ENCODE results near the gene PHOX2B. TPM values are rescaled to one million over a fixed set of nuclear protein-coding genes. Genes with fewer than 3 reads are reported as not detected.

The PHOX2B gene
- polyA plus RNA-seq, 1 of the 3 experiments (the other 2 are of a cell fraction) = 0.95 TPM

GRCh38 chr4:41750626-41751448 is 2.3 kb upstream of the PHOX2B start:
- peak; percentile 71 for DNase-seq
- ChIA-PET CTCF (interaction anchor here (0.7 to 2.7 kb wide), 22 partner anchors 9 to 137 kb away, joined by 3 to 34 read pairs (median 5); no protein-coding TSS in a partner anchor), POLR2A (interaction anchor here (0.8 to 2.7 kb wide), 19 partner anchors 9 to 184 kb away, joined by 3 to 73 read pairs (median 5); partner anchors contain the start of gene TMEM33)
- Histone ChIP-seq H3K9ac (no peak overlapping the region), H3K4me3 (ENCODE audit: low read depth in 2 of 2, low read length in 1 of 2) (peak overlapping the region in 1 of 2 experiments; percentile 56; a peak in 2 of 4 replicates), H3K79me2 (ENCODE audit: insufficient read depth) (no peaks in the 10 kb centered on the region), H3K4me2 (no peak overlapping the region), H3K9me3 (no peaks in the 10 kb centered on the region), H3K27me3 (ENCODE audit: insufficient read depth) (peaks cover 69% of the 10 kb centered on the region), H2AFZ (ENCODE audit: low read depth) (no peak overlapping the region), H4K20me1 (ENCODE audit: insufficient read depth) (no peaks in the 10 kb centered on the region), H3K4me1 (ENCODE audit: control insufficient read depth in 1 of 2, insufficient read depth in 2 of 2, low read depth in 1 of 2, low read length in 1 of 2) (peaks cover 0 to 34% of the 10 kb centered on the region in 2 experiments; a peak in 2 of 4 replicates), H3K27ac (ENCODE audit: low read depth in 2 of 2, low read length in 1 of 2) (peak overlapping the region in 1 of 2 experiments; percentile 100; a peak in 2 of 4 replicates), H3K36me3 (replicated peaks in 1 of 2; ENCODE audit: control insufficient read depth in 1 of 2, insufficient read depth in 2 of 2, low read length in 1 of 2) (no peaks in the 10 kb centered on the region), H3F3A (replicated peaks; ENCODE audit: insufficient read depth) (no peaks in the 10 kb centered on the region), H3K9me2 (no peaks in the 10 kb centered on the region)
- TF ChIP-seq CHD2 (IDR thresholded peaks at IDR 0.05; ENCODE audit: low read length, partially characterized antibody) (peak; percentile 26), RXRA (IDR thresholded peaks at IDR 0.05; ENCODE audit: borderline replicate concordance, low read depth) (no peak), GABPA (IDR thresholded peaks at IDR 0.05; ENCODE audit: low read depth) (no peak), USF1 (IDR thresholded peaks at IDR 0.05; ENCODE audit: borderline replicate concordance, low read depth) (no peak), EZH2phosphoT487 (IDR thresholded peaks at IDR 0.05; ENCODE audit: borderline replicate concordance, low read depth) (no peak), EP300 (IDR thresholded peaks at IDR 0.05; ENCODE audit: borderline replicate concordance in 1 of 2, low read depth in 1 of 2, low read length in 1 of 2) (no peak), MAX (IDR thresholded peaks at IDR 0.05; ENCODE audit: low read depth) (no peak), FOXM1 (IDR thresholded peaks at IDR 0.05; ENCODE audit: low read depth) (no peak), ZBTB33 (IDR thresholded peaks at IDR 0.05; ENCODE audit: borderline replicate concordance, low read depth) (no peak), RAD21 (IDR thresholded peaks at IDR 0.05; ENCODE audit: low read length) (no peak), FOXJ3 (CRISPR knock-in tag; IDR thresholded peaks at IDR 0.05) (no peak), GATA2 (CRISPR knock-in tag; IDR thresholded peaks at IDR 0.05) (0 out of 2 replicates have a peak, but pooled peaks have one; percentile 11), MXI1 (IDR thresholded peaks at IDR 0.05; ENCODE audit: low read depth, low read length) (0 out of 2 replicates have a peak, but pooled peaks have one; percentile 37), POLR2AphosphoS5 (IDR thresholded peaks at IDR 0.05; ENCODE audit: low read depth, low read length) (no peak)
- WGBS (ENCODE audit: low lambda C conversion rate) = 36% methylated on average over 35 of the region's 40 CpGs

All from SK-N-SH (cell line).